SH-SY5Y (cell line): ENCODE data around the gene KLHL8.

Source experiments
- GATA2 ChIP-seq: IDR thresholded peaks from 2 replicates; pipeline ENCODE4 v1.6.1; 2011; ENCODE audit warnings: mild to moderate bottlenecking, low read depth, low read length
- GATA3 ChIP-seq: IDR thresholded peaks from 2 replicates; pipeline ENCODE4 v1.6.1; 2011; ENCODE audit warnings: low read depth, mild to moderate bottlenecking, low read length, moderate library complexity

GRCh38 chr4:87228262-87228860, 7.9 kb upstream of the KLHL8 start:
- TF ChIP-seq GATA3, result no peak
- TF ChIP-seq GATA2, result no peak
